GM11168 (cell line): ENCODE measurements around the gene LYPD6.
"Not testable (repeated sequence)": the region's sequence is repeated elsewhere in the genome, so short reads cannot be mapped to it uniquely, and the experiment has no call there.

Experiments used
- in situ Hi-C: fragments of 300-500 bp; cut with MboI; formaldehyde crosslinking; loops from one replicate; pipeline ENCODE4 v1.12.0; 2022; ENCODE audit warnings: low sequenced_read_pairs; ENCODE audit not compliant: unreplicated experiment

Gene LYPD6

DNA sequence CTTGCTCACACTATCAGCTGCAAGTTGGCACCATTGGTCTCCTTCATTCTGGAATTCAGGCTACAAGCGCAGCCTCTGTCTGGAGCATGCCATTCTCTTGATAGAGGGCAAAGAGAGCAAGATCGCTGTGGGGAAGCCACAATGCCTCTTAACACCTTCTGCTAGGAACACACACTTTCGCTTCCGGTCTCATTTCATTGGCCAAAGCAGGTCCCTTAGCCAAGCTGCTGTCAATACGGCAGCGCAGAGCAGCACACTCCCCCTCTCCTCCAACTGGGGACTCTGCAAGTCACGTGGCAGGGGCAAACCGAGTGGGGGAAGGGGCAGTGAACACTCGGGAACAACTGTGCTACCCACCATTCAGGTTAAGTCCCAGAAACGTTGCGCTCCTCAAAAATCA lies 159.1 kb downstream of the LYPD6 start:
- in situ Hi-C loops, result no loop called here

DNA sequence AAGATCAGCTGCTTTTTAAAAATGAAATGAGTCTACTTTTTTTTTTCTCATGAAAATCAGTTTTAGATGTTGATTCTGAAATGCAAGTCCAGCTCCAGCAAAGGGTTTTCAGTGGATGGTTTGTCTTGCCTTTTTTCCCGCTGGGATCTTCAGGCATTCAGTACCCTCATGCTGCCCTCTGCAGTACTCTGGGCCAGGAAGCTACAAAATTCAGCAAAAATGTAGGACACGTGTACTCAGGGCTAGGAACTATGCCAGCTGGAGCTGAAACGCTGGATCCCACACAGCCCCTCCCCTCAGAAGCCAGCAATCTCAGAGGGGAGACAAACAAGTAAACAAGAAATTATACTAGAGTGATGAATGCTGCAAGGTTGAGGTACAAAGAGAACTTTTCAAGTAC lies 159.9 kb downstream of the LYPD6 start:
- in situ Hi-C loops, result no loop called here

DNA sequence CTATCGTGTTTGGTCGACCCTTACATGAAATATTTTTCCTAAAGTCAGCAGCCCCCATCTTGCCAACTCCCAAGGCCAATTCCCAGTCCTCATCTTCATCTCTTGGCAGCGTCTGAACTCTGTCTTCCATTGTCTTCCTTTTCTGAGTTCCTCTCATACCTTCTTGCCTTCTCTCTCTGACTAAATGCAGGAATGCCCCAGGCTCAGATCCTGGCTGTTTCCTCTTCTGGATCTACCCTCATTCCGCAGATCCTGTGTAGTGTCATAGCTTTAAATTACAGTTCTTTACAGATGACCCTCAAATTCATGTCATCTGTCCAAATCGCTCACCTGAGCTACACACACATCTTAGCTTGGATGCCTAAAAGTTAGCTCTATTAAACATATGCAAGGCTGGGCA lies 162.5 kb downstream of the LYPD6 start:
- in situ Hi-C loops, result no loop called here

DNA sequence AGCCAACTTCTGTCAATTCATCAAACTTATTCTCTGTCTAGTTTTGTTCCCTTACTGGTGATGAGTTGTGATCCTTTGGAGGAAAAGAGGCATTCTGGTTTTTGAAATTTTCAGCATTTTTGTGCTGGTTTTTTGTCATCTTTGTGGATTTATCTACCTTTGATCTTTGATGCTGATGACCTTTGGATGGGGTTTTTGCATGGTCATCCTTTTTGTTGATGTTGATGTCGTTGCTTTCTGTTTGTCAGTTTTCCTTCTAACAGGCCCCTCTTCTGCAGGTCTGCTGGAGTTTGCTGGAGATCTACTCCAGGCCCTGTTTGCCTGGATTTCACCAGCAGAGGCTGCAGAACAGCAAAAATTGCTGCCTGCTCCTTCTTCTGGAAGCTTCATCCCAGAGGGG lies 168.8 kb downstream of the LYPD6 start:
- in situ Hi-C loops, result not testable (repeated sequence)

DNA sequence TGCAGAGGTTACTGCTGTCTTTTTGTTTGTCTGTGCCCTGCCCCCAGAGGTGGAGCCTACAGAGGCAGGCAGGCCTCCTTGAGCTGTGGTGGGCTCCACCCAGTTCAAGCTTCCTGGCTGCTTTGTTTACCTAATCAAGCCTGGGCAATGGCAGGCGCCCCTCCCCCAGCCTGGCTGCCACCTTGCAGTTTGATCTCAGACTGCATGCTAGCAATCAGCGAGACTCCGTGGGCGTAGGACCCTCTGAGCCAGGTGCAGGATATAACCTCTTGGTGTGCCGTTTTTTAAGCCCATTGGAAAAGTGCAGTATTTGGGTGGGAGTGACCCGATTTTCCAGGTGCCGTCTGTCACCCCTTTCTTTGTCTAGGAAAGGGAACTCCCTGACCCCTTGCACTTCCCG lies 176.4 kb downstream of the LYPD6 start:
- in situ Hi-C loops, result not testable (repeated sequence)

DNA sequence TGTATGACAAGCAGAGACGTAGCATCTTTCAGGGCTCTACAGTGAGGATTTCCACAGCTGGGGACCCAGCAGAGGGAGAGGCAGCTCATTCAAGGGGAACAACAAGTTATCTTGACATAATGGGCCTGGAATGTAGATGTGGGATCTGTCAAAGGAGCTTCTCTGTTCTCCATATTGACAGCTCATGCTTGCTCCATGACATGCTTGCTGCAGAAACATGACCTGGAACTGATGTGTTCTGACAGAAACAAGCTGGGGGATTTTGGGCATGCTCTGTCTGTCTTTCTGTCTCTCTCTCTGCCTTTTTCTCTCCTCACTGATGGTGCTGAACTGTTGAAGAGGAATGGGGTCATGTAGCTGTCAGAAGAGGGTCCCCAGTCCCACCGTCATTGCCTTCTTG lies 177.6 kb downstream of the LYPD6 start:
- in situ Hi-C loops, result no loop called here

DNA sequence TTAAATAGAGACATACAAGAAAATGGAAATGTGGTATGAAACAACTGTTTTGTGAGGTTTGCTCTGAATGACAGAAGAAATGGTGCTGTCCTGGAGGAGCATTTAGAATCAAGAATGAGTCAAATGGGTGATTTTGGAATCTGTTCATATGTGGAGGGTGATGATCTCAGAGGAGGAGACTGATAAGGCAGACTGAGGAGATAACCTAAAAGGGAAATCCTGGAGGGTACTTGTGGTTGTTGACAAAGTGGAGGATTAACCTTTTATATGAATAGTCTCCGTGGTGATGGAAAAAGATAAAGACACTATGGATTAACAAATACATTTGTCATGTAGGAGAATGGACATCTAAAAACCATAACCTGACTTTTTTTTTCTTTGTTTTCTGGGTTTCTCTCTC lies 183.1 kb downstream of the LYPD6 start:
- in situ Hi-C loops, result no loop called here
